Stimulated activated CD4-positive, alpha-beta T cell treated with anti-CD3 and anti-CD28 coated beads, Interleukin-4, amount 100 ng/mL, for 48 hours (primary cell): Measurements from ENCODE around the gene CELF2.

Source experiments
- DNase-seq, 2 donors: peaks; one replicate each; pipeline ENCODE4 v3.0.0-alpha.2; 2020; ENCODE audit warnings: low read depth in 2 of 2

The CELF2 gene

GRCh38 chr10:11270135-11270857 is 252.6 kb downstream of the CELF2 start:
- peak; percentile 73 to 76 for DNase-seq

- no peak for DNase-seq
These were observed 253.1 kb downstream of the CELF2 start for GRCh38 chr10:11270858-11271179.

- no peak for DNase-seq
These were observed 255.3 kb downstream of the CELF2 start for GRCh38 chr10:11272915-11273389.

GRCh38 chr10:11274452-11274851 is 256.8 kb downstream of the CELF2 start:
- no peak for DNase-seq

- DNase-seq, result no peak
These were observed 258.0 kb downstream of the CELF2 start for GRCh38 chr10:11275651-11276050.

- no peak for DNase-seq
These were observed 258.8 kb downstream of the CELF2 start for GRCh38 chr10:11276449-11276990.

- DNase-seq, result no peak
These were observed 261.6 kb downstream of the CELF2 start for GRCh38 chr10:11279314-11279713.

GRCh38 chr10:11280187-11280932 is 262.7 kb downstream of the CELF2 start:
- DNase-seq, result no peak

- DNase-seq, result no peak
These were observed 264.5 kb downstream of the CELF2 start for GRCh38 chr10:11282156-11282555.

- DNase-seq, result no peak
These were observed 265.0 kb downstream of the CELF2 start for GRCh38 chr10:11282661-11283060.

- no peak for DNase-seq
These were observed 266.8 kb downstream of the CELF2 start for GRCh38 chr10:11284291-11285085.

- DNase-seq, result no peak
These were observed 267.5 kb downstream of the CELF2 start for GRCh38 chr10:11285171-11285570.

GRCh38 chr10:11286261-11286852 is 268.7 kb downstream of the CELF2 start:
- DNase-seq, result no peak

- DNase-seq, result no peak
These were observed 270.6 kb downstream of the CELF2 start for GRCh38 chr10:11288302-11288701.

GRCh38 chr10:11290156-11290890 is 272.7 kb downstream of the CELF2 start:
- DNase-seq, result no peak

- no peak for DNase-seq
These were observed 275.1 kb downstream of the CELF2 start for GRCh38 chr10:11292576-11293302.

GRCh38 chr10:11293332-11293731 is 275.7 kb downstream of the CELF2 start:
- no peak for DNase-seq

GRCh38 chr10:11294831-11295450 is 277.3 kb downstream of the CELF2 start:
- no peak for DNase-seq

GRCh38 chr10:11295492-11295891 is 277.8 kb downstream of the CELF2 start:
- DNase-seq, result no peak

- DNase-seq, result no peak
These were observed 279.5 kb downstream of the CELF2 start for GRCh38 chr10:11297136-11297535.
